H9 (cell line): Measurements from ENCODE around the gene CABLES1. TPM values are rescaled to one million over a fixed set of nuclear protein-coding genes. Genes with fewer than 3 reads are reported as not detected.

Experiments
- DNase-seq: peaks from one replicate; pipeline ENCODE4 v3.0.0-alpha.2; 2017
- H2AFZ ChIP-seq: one replicate; pipeline ENCODE4 v1.6.1; 2013; ENCODE audit warnings: mild to moderate bottlenecking, low read length, control low read depth, moderate library complexity
- H2AK5ac ChIP-seq: 2 replicates; pipeline ENCODE4 v1.6.1; 2013; ENCODE audit warnings: low read length, control low read depth, mixed read lengths; ENCODE audit not compliant: insufficient read length
- H2BK120ac ChIP-seq: one replicate; pipeline ENCODE4 v1.6.1; 2013; ENCODE audit warnings: low read depth, mild to moderate bottlenecking, low read length, control low read depth, inconsistent platforms; ENCODE audit not compliant: poor library complexity, severe bottlenecking
- H2BK12ac ChIP-seq: 2 replicates; pipeline ENCODE4 v1.6.1; 2013; ENCODE audit warnings: low read length, control low read depth, mixed read lengths, low read depth; ENCODE audit not compliant: insufficient read length
- H2BK15ac ChIP-seq: 2 replicates; pipeline ENCODE4 v1.6.1; 2013; ENCODE audit warnings: low read depth, low read length, control low read depth
- H2BK20ac ChIP-seq: one replicate; pipeline ENCODE4 v1.6.1; 2013; ENCODE audit warnings: low read depth, mild to moderate bottlenecking, low read length, control low read depth, inconsistent platforms; ENCODE audit not compliant: poor library complexity, severe bottlenecking
- H2BK5ac ChIP-seq: 2 replicates; pipeline ENCODE4 v1.6.1; 2013; ENCODE audit warnings: low read length, control low read depth, mixed read lengths; ENCODE audit not compliant: insufficient read length
- H3K14ac ChIP-seq: 2 replicates; pipeline ENCODE4 v1.6.1; 2013; ENCODE audit warnings: low read length, control low read depth; ENCODE audit not compliant: insufficient read depth
- H3K18ac ChIP-seq: 2 replicates; pipeline ENCODE4 v1.6.1; 2013; ENCODE audit warnings: low read depth, mild to moderate bottlenecking, mixed read lengths, low read length, control low read depth; ENCODE audit not compliant: insufficient read length
- H3K23ac ChIP-seq: 2 replicates; pipeline ENCODE4 v1.6.1; 2013; ENCODE audit warnings: low read length, control low read depth, mixed read lengths, low read depth; ENCODE audit not compliant: insufficient read length
- H3K23me2 ChIP-seq: 2 replicates; pipeline ENCODE4 v1.6.1; 2013; ENCODE audit warnings: low read depth, mild to moderate bottlenecking, mixed read lengths, low read length, control low read depth; ENCODE audit not compliant: insufficient read length, poor library complexity, severe bottlenecking
- H3K27ac ChIP-seq: 2 replicates; pipeline ENCODE4 v1.5.1; 2013; ENCODE audit warnings: low read length, control low read depth, mixed read lengths, low read depth; ENCODE audit not compliant: insufficient read length
- H3K27me3 ChIP-seq: 2 replicates; pipeline ENCODE4 v1.6.1; 2013; ENCODE audit warnings: low read length, control low read depth, inconsistent platforms; ENCODE audit not compliant: insufficient read depth
- H3K4ac ChIP-seq: 2 replicates; pipeline ENCODE4 v1.6.1; 2013; ENCODE audit warnings: low read depth, mild to moderate bottlenecking, control low read depth, inconsistent platforms, low read length, moderate library complexity
- H3K4me1 ChIP-seq: 2 replicates; pipeline ENCODE4 v1.6.1; 2013; ENCODE audit warnings: low read length, control low read depth, inconsistent platforms; ENCODE audit not compliant: insufficient read depth
- H3K4me2 ChIP-seq: 2 replicates; pipeline ENCODE4 v1.6.1; 2013; ENCODE audit warnings: low read length, control low read depth, mixed read lengths; ENCODE audit not compliant: insufficient read length, insufficient read depth
- H3K56ac ChIP-seq: 2 replicates; pipeline ENCODE4 v1.6.1; 2013; ENCODE audit warnings: low read depth, mild to moderate bottlenecking, mixed read lengths, low read length, control low read depth; ENCODE audit not compliant: insufficient read length
- H3K79me1 ChIP-seq: 2 replicates; pipeline ENCODE4 v1.6.1; 2013; ENCODE audit warnings: low read depth, mild to moderate bottlenecking, moderate library complexity, low read length, control low read depth, inconsistent platforms; ENCODE audit not compliant: insufficient read depth, poor library complexity, severe bottlenecking
- H3K79me2 ChIP-seq: 2 replicates; pipeline ENCODE4 v1.6.1; 2013; ENCODE audit warnings: low read length, control low read depth, inconsistent platforms; ENCODE audit not compliant: insufficient read depth
- H3K9ac ChIP-seq: 2 replicates; pipeline ENCODE4 v1.6.1; 2013; ENCODE audit warnings: low read length, control low read depth, mixed read lengths; ENCODE audit not compliant: insufficient read length; ENCODE audit errors: extremely low read depth
- H3K9me3 ChIP-seq: one replicate; pipeline ENCODE4 v1.6.1; 2013; ENCODE audit warnings: low read depth, low read length, inconsistent platforms; ENCODE audit not compliant: control insufficient read depth
- H3T11ph ChIP-seq: one replicate; pipeline ENCODE4 v1.6.1; 2013; ENCODE audit warnings: mild to moderate bottlenecking, low read length, control low read depth, inconsistent platforms
- H4K20me1 ChIP-seq: one replicate; pipeline ENCODE4 v1.6.1; 2013; ENCODE audit not compliant: control insufficient read depth, insufficient read length, insufficient read depth
- H4K5ac ChIP-seq: 2 replicates; pipeline ENCODE4 v1.6.1; 2013; ENCODE audit warnings: low read depth, mild to moderate bottlenecking, mixed read lengths, low read length, control low read depth; ENCODE audit not compliant: insufficient read length
- H4K8ac ChIP-seq: replicated peaks from 2 replicates; pipeline ENCODE4 v1.6.1; 2013; ENCODE audit warnings: low read length, control low read depth, mixed read lengths, low read depth; ENCODE audit not compliant: insufficient read length
- H4K91ac ChIP-seq: 2 replicates; pipeline ENCODE4 v1.6.1; 2013; ENCODE audit warnings: low read depth, mild to moderate bottlenecking, moderate library complexity, mixed read lengths, low read length, control low read depth; ENCODE audit not compliant: insufficient read length
- H3K27ac Mint-ChIP-seq, 3 experiments: 2 replicates in 2 of 3; 3 replicates in 1 of 3; pipeline ENCODE4 v1.8.0; 2020 to 2021; ENCODE audit warnings: mixed read lengths in 3 of 3, mild to moderate bottlenecking in 1 of 3, moderate library complexity in 1 of 3
- H3K27me3 Mint-ChIP-seq: 2 replicates; pipeline ENCODE4 v1.8.0; 2021; ENCODE audit warnings: low read depth, mild to moderate bottlenecking, moderate library complexity, mixed read lengths
- H3K36me3 Mint-ChIP-seq, 3 experiments: 2 replicates in 2 of 3; 3 replicates in 1 of 3; pipeline ENCODE4 v1.8.0; 2020 to 2021; ENCODE audit warnings: low read depth in 3 of 3, mixed read lengths in 3 of 3; ENCODE audit not compliant: insufficient read depth in 1 of 3
- H3K4me1 Mint-ChIP-seq, 2 experiments: 2 replicates each; pipeline ENCODE4 v1.8.0; 2020; ENCODE audit warnings: mixed read lengths in 2 of 2
- H3K4me3 Mint-ChIP-seq, 2 experiments: 2 replicates in 1 of 2; 3 replicates in 1 of 2; pipeline ENCODE4 v1.8.0; 2020 to 2021; ENCODE audit warnings: mild to moderate bottlenecking in 2 of 2, mixed read lengths in 2 of 2, moderate library complexity in 1 of 2
- H3K9me3 Mint-ChIP-seq, 2 experiments: 2 replicates in 1 of 2; 3 replicates in 1 of 2; pipeline ENCODE4 v1.8.0; 2020; ENCODE audit warnings: mild to moderate bottlenecking in 2 of 2, mixed read lengths in 2 of 2, moderate library complexity in 1 of 2
- total RNA-seq: library from RNA; stranded (reverse); gene quantifications from 2 replicates; pipeline ENCODE4 v1.2.1, GENCODE V29; 2021
- TF ChIP-seq, protein P1 (sequence below): fragments of 200-600 bp; sonication (generic); conservative IDR thresholded peaks from 3 replicates; pipeline ENCODE4 v1.8.0; 2021; ENCODE audit warnings: antibody characterized with exemption, mild to moderate bottlenecking

Gene CABLES1
- total RNA-seq, 1 experiment from 2014 or later, result 27.1 TPM

DNA sequence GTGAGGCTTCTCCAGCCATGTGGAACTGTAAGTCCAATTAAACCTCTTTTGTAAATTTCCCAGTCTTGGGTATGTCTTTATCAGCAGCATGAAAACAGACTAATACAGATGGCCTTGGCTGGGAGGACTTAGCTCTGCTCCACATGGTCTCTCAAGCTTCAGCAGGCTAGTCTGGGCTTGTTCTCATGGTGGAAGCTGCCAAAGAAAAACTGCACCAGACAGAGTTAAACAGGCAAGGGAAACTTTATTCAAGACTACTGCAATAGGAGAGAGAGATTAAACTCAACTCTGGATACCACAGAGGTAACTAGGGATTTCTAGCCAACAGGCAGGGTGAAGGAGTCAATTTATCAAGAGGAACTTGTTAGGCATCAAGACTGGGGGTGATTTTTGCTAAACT, 142.1 kb downstream of the CABLES1 start:
- Histone ChIP-seq H3K27ac (no peak overlapping the region), H3K4me1 (peaks cover 3% of the 10 kb centered on the region; the same call in 1 of the 2 replicates), H2BK120ac (no peak overlapping the region), H4K91ac (no peak overlapping the region), H3K14ac (no peak overlapping the region), H2BK15ac (no peak overlapping the region), H2AK5ac (no peak overlapping the region), H3K4ac (no peak overlapping the region), H2BK20ac (no peak overlapping the region), H3K23ac (no peak overlapping the region), H3K18ac (no peak overlapping the region), H3K56ac (no peak overlapping the region), H4K5ac (no peak overlapping the region), H3K79me1 (no peaks in the 10 kb centered on the region), H3K27me3 (no peaks in the 10 kb centered on the region), H4K20me1 (no peaks in the 10 kb centered on the region), H3K9ac (no peak overlapping the region), H2AFZ (no peak overlapping the region), H3K4me2 (no peak overlapping the region), H3K79me2 (no peaks in the 10 kb centered on the region), H3K9me3 (no peaks in the 10 kb centered on the region), H2BK5ac (no peak overlapping the region), H3T11ph (no peak overlapping the region), H2BK12ac (no peak overlapping the region), H4K8ac (no peak overlapping the region), H3K23me2 (no peaks in the 10 kb centered on the region)
- H3K36me3 Mint-ChIP-seq, result peaks cover 9 to 23% (median 16%) of the 10 kb centered on the region in 3 experiments
- peaks cover 11 to 15% of the 10 kb centered on the region in 2 experiments for H3K9me3 Mint-ChIP-seq
- H3K27ac Mint-ChIP-seq, result no peak overlapping the region
- H3K27me3 Mint-ChIP-seq, result peaks cover 1% of the 10 kb centered on the region; the same call in 1 of the 2 replicates
- H3K4me1 Mint-ChIP-seq, result peaks cover 38 to 46% of the 10 kb centered on the region in 2 experiments
- H3K4me3 Mint-ChIP-seq, result no peak overlapping the region
- TF ChIP-seq, protein P1, sequence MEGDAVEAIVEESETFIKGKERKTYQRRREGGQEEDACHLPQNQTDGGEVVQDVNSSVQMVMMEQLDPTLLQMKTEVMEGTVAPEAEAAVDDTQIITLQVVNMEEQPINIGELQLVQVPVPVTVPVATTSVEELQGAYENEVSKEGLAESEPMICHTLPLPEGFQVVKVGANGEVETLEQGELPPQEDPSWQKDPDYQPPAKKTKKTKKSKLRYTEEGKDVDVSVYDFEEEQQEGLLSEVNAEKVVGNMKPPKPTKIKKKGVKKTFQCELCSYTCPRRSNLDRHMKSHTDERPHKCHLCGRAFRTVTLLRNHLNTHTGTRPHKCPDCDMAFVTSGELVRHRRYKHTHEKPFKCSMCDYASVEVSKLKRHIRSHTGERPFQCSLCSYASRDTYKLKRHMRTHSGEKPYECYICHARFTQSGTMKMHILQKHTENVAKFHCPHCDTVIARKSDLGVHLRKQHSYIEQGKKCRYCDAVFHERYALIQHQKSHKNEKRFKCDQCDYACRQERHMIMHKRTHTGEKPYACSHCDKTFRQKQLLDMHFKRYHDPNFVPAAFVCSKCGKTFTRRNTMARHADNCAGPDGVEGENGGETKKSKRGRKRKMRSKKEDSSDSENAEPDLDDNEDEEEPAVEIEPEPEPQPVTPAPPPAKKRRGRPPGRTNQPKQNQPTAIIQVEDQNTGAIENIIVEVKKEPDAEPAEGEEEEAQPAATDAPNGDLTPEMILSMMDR, result no peak
- no peak for DNase-seq
